ENCODE data around the gene SPOPL.
"Not testable (repeated sequence)": the region's sequence is repeated elsewhere in the genome, so short reads cannot be mapped to it uniquely, and the experiment has no call there.

Gene SPOPL

GRCh38 chr2:138476940-138477339 lies 24.6 kb upstream of the SPOPL start:
- H3K4me1 Mint-ChIP-seq = no peaks in the 10 kb centered on the region
- H3K9me3 Mint-ChIP-seq = no peaks in the 10 kb centered on the region
- no peak overlapping the region for H3K27ac Mint-ChIP-seq
- TF ChIP-seq CTCF (IDR thresholded peaks at IDR 0.05) = no peak
- peaks cover 3% of the 10 kb centered on the region for H3K27me3 Mint-ChIP-seq (ENCODE audit: low read depth, poor library complexity)
- H3K36me3 Mint-ChIP-seq (ENCODE audit: low read depth) = no peaks in the 10 kb centered on the region
- no peak overlapping the region for H3K4me3 Mint-ChIP-seq
- no peak for DNase-seq

- DNase-seq; H3K27ac Mint-ChIP-seq; H3K27me3 Mint-ChIP-seq (ENCODE audit: low read depth, poor library complexity); H3K4me3 Mint-ChIP-seq; H3K9me3 Mint-ChIP-seq; H3K4me1 Mint-ChIP-seq; H3K36me3 Mint-ChIP-seq (ENCODE audit: low read depth): not testable (repeated sequence)
These were observed 18.8 kb upstream of the SPOPL start for GRCh38 chr2:138482796-138483195.

GRCh38 chr2:138485019-138485418 lies 16.6 kb upstream of the SPOPL start:
- DNase-seq = no peak
- TF ChIP-seq CTCF (IDR thresholded peaks at IDR 0.05) = no peak
- Mint-ChIP-seq H3K4me1 (no peaks in the 10 kb centered on the region), H3K9me3 (peaks cover 9% of the 10 kb centered on the region), H3K27me3 (ENCODE audit: low read depth, poor library complexity) (no peaks in the 10 kb centered on the region), H3K27ac (no peak overlapping the region), H3K4me3 (no peak overlapping the region), H3K36me3 (ENCODE audit: low read depth) (peaks cover 5% of the 10 kb centered on the region)

GRCh38 chr2:138486363-138487198 lies 15.0 kb upstream of the SPOPL start:
- Mint-ChIP-seq H3K9me3 (peaks cover 9% of the 10 kb centered on the region), H3K4me3 (no peak overlapping the region), H3K36me3 (ENCODE audit: low read depth) (peaks cover 5% of the 10 kb centered on the region), H3K27ac (no peak overlapping the region), H3K4me1 (no peaks in the 10 kb centered on the region), H3K27me3 (ENCODE audit: low read depth, poor library complexity) (no peaks in the 10 kb centered on the region)
- DNase-seq = no peak
- TF ChIP-seq CTCF (IDR thresholded peaks at IDR 0.05) = no peak

GRCh38 chr2:138490673-138491494 lies 10.7 kb upstream of the SPOPL start:
- H3K27me3 Mint-ChIP-seq (ENCODE audit: low read depth, poor library complexity) = peaks cover 4% of the 10 kb centered on the region
- no peaks in the 10 kb centered on the region for H3K9me3 Mint-ChIP-seq
- no peak overlapping the region for H3K27ac Mint-ChIP-seq
- H3K4me1 Mint-ChIP-seq = peaks cover 20% of the 10 kb centered on the region
- TF ChIP-seq CTCF (IDR thresholded peaks at IDR 0.05) = no peak
- peaks cover 7% of the 10 kb centered on the region for H3K36me3 Mint-ChIP-seq (ENCODE audit: low read depth)
- DNase-seq = no peak
- H3K4me3 Mint-ChIP-seq = no peak overlapping the region

GRCh38 chr2:138491495-138491862 lies 10.1 kb upstream of the SPOPL start:
- Mint-ChIP-seq H3K27ac (no peak overlapping the region), H3K27me3 (ENCODE audit: low read depth, poor library complexity) (peaks cover 4% of the 10 kb centered on the region)
- TF ChIP-seq CTCF (IDR thresholded peaks at IDR 0.05) = no peak

More at GRCh38 chr2:138491495-138491862, 10.1 kb upstream of the SPOPL start:
- Mint-ChIP-seq H3K36me3 (ENCODE audit: low read depth) (peaks cover 12% of the 10 kb centered on the region), H3K4me1 (peaks cover 20% of the 10 kb centered on the region), H3K4me3 (no peak overlapping the region), H3K9me3 (no peaks in the 10 kb centered on the region)
- no peak for DNase-seq
